ENCODE results near the gene STKLD1.

GRCh38 chr9:133454325-133454724 lies 78.2 kb downstream of the STKLD1 start:
- TF ChIP-seq, protein P1, sequence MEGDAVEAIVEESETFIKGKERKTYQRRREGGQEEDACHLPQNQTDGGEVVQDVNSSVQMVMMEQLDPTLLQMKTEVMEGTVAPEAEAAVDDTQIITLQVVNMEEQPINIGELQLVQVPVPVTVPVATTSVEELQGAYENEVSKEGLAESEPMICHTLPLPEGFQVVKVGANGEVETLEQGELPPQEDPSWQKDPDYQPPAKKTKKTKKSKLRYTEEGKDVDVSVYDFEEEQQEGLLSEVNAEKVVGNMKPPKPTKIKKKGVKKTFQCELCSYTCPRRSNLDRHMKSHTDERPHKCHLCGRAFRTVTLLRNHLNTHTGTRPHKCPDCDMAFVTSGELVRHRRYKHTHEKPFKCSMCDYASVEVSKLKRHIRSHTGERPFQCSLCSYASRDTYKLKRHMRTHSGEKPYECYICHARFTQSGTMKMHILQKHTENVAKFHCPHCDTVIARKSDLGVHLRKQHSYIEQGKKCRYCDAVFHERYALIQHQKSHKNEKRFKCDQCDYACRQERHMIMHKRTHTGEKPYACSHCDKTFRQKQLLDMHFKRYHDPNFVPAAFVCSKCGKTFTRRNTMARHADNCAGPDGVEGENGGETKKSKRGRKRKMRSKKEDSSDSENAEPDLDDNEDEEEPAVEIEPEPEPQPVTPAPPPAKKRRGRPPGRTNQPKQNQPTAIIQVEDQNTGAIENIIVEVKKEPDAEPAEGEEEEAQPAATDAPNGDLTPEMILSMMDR (IDR thresholded peaks at IDR 0.05; ENCODE audit: low read length), result no peak
- TF ChIP-seq EZH2 (optimal IDR thresholded peaks at IDR 0.05; ENCODE audit: low read depth, low read length) (no peak), EZH2phosphoT487 (IDR thresholded peaks at IDR 0.05; ENCODE audit: low read length) (no peak)

All from MM.1S (cell line).